GM12878 (cell line): ENCODE measurements around the gene SCAMP1. TPM values are rescaled to one million over a fixed set of nuclear protein-coding genes. Genes with fewer than 3 reads are reported as not detected.

Source experiments
- ATAC-seq: fragments of 200-7000 bp; cut with Tn5 transposase; 3 replicates; pipeline ENCODE4 v1.9.1; 2020; ENCODE audit warnings: mild to moderate bottlenecking, moderate library complexity
- BruUV-seq: library from RNA; stranded (reverse); fragments of 400-500 nt; replicated peaks from 2 replicates; lab custom pipeline; 2021; lab: Mats Ljungman, UMichigan
- CTCF ChIA-PET: fragments of 300-600 bp; sonication (Branson Sonifier 250); formaldehyde crosslinking; extraction: SDS; loops from one replicate; lab custom pipeline; 2021; ENCODE audit warnings: inconsistent platforms; lab: Yijun Ruan, JAX
- POLR2A ChIA-PET: fragments of 350-600 bp; formaldehyde crosslinking; extraction: SDS; loops from one replicate; lab custom pipeline; 2021; ENCODE audit warnings: inconsistent platforms; lab: Charles Lee
- RAD21 ChIA-PET: fragments of 300-600 bp; sonication (Branson Sonifier 250); formaldehyde crosslinking; loops from one replicate; lab custom pipeline; 2023; ENCODE audit warnings: antibody characterized with exemption; ENCODE audit not compliant: unreplicated experiment; lab: Charles Lee
- SMC1A ChIA-PET: fragments of 300-600 bp; sonication (Branson Sonifier 250); formaldehyde crosslinking; loops from one replicate; lab custom pipeline; 2023; ENCODE audit not compliant: unreplicated experiment, uncharacterized antibody; lab: Charles Lee
- DNase-seq: peaks from one replicate; pipeline ENCODE4 v3.0.0-alpha.2; 2011; ENCODE audit warnings: low read depth, low spot score
- FAIRE-seq: peaks from 3 replicates; lab custom pipeline; 2011; peaks lifted over from hg19 to GRCh38; lab: Jason Lieb, UNC
- H2AFZ ChIP-seq: 2 replicates; pipeline ENCODE4 v1.6.0; 2011; ENCODE audit warnings: low read depth, low read length, control low read depth; ENCODE audit not compliant: control insufficient read depth
- H3K27ac ChIP-seq: 2 replicates; pipeline ENCODE4 v1.5.1; 2011; ENCODE audit warnings: control low read depth; ENCODE audit not compliant: control insufficient read depth, insufficient read depth
- H3K27me3 ChIP-seq, 2 experiments: replicated peaks in 1 of 2; 2 replicates each; pipeline versions ENCODE4 v1.6.0 to v1.6.1; 2011; ENCODE audit warnings: low read length in 1 of 2; ENCODE audit not compliant: control insufficient read depth in 2 of 2, insufficient read depth in 2 of 2
- H3K36me3 ChIP-seq, 2 experiments: 2 replicates each; pipeline ENCODE4 v1.5.1; 2011; ENCODE audit warnings: low read length in 1 of 2; ENCODE audit not compliant: control insufficient read depth in 2 of 2, insufficient read depth in 2 of 2
- H3K4me1 ChIP-seq: 2 replicates; pipeline ENCODE4 v1.6.1; 2011; ENCODE audit warnings: mild to moderate bottlenecking, low read length, moderate library complexity, mixed read lengths; ENCODE audit not compliant: control insufficient read depth, insufficient read depth
- H3K4me2 ChIP-seq: 2 replicates; pipeline ENCODE4 v1.6.0; 2011; ENCODE audit warnings: control low read depth; ENCODE audit not compliant: control insufficient read depth, insufficient read depth
- H3K4me3 ChIP-seq: fragments of 200-600 bp; sonication (generic); 2 replicates; pipeline ENCODE4 v1.5.1; 2016
- H3K79me2 ChIP-seq: 2 replicates; pipeline ENCODE4 v1.6.0; 2011; ENCODE audit warnings: low read length; ENCODE audit not compliant: control insufficient read depth, insufficient read depth
- H3K9ac ChIP-seq: 2 replicates; pipeline ENCODE4 v1.8.0; 2011; ENCODE audit warnings: low read length, control low read depth, mixed read lengths; ENCODE audit not compliant: control insufficient read depth, insufficient read depth
- H3K9me3 ChIP-seq: replicated peaks from 3 replicates; pipeline ENCODE4 v1.5.1; 2011; ENCODE audit warnings: mild to moderate bottlenecking, low read length; ENCODE audit not compliant: control insufficient read depth, insufficient read depth
- H4K20me1 ChIP-seq: 2 replicates; pipeline ENCODE4 v1.6.0; 2011; ENCODE audit not compliant: control insufficient read depth, insufficient read depth
- CREB1 ChIP-seq: IDR thresholded peaks from 2 replicates; pipeline ENCODE4 v1.6.1; 2012; ENCODE audit warnings: low read depth, mild to moderate bottlenecking, inconsistent platforms
- GABPA ChIP-seq: IDR thresholded peaks from 2 replicates; pipeline ENCODE4 v1.6.1; 2014; ENCODE audit warnings: antibody characterized with exemption, low read depth, mild to moderate bottlenecking, inconsistent platforms
- GATAD2B ChIP-seq: fragments of 450-650 bp; conservative IDR thresholded peaks from 2 replicates; pipeline ENCODE4 v1.6.1; 2017; ENCODE audit warnings: low read depth, mild to moderate bottlenecking, moderate library complexity
- RBBP5 ChIP-seq: fragments of 200-600 bp; sonication (generic); conservative IDR thresholded peaks from 2 replicates; pipeline ENCODE4 v1.6.1; 2016
- RELB ChIP-seq: fragments of 450-650 bp; IDR thresholded peaks from 2 replicates; pipeline ENCODE4 v1.6.1; 2017; ENCODE audit warnings: low read depth, mild to moderate bottlenecking, moderate library complexity
- SUZ12 ChIP-seq: fragments of 200-600 bp; sonication (generic); IDR thresholded peaks from one replicate; pipeline ENCODE4 v1.6.1; 2018; ENCODE audit warnings: antibody characterized with exemption, mild to moderate bottlenecking; ENCODE audit not compliant: unreplicated experiment
- TARDBP ChIP-seq: IDR thresholded peaks from 2 replicates; pipeline ENCODE4 v1.6.1; 2016; ENCODE audit warnings: borderline replicate concordance
- TCF7 ChIP-seq: IDR thresholded peaks from 2 replicates; pipeline ENCODE4 v1.6.1; 2014; ENCODE audit warnings: antibody characterized with exemption, borderline replicate concordance
- ZNF384 ChIP-seq: IDR thresholded peaks from 2 replicates; pipeline ENCODE4 v1.6.1; 2012; ENCODE audit warnings: low read depth, mild to moderate bottlenecking, low read length, improper control_type of control experiment, borderline replicate concordance
- in situ Hi-C: fragments of 300-500 bp; cut with MboI; formaldehyde crosslinking; loops from 9 replicates; pipeline ENCODE4 v1.14.3; 2018; ENCODE audit warnings: mixed read lengths
- intact Hi-C: fragments of 100-400 bp; cut with micrococcal nuclease; formaldehyde crosslinking; loops from one replicate; pipeline ENCODE4 v1.14.2; 2022; ENCODE audit not compliant: unreplicated experiment
- polyA plus RNA-seq, 11 experiments: library from polyadenylated mRNA; depleted of rRNA in 4 of 11; unstranded in 6 of 11; stranded (reverse) in 5 of 11; fragments of >200 nt; fragmentation: Nextera tagmentation in 4 of 11; fragmentation: Illumina TruSeq in 1 of 11; extraction: Ambion mirVana in 4 of 11; extraction: Trizol in 1 of 11; gene quantifications; 1 replicate in 1 of 11; 2 replicates in 10 of 11; pipeline versions ENCODE4 v1.2.1 to v1.2.3, GENCODE V29; 2011 to 2016; ENCODE audit warnings: inconsistent platforms in 2 of 11, missing spikeins in 2 of 11, low read depth in 1 of 11
- total RNA-seq, 4 experiments: library from RNA; depleted of rRNA in 3 of 4; stranded (reverse); fragments of >200 nt in 3 of 4; fragmentation: Illumina TruSeq in 1 of 4; extraction: Trizol in 1 of 4; gene quantifications; 2 replicates each; pipeline versions ENCODE4 v1.2.1 to v1.2.3, GENCODE V29; 2013 to 2021

The SCAMP1 gene
- total and polyA plus RNA-seq, 10 of the 15 experiments (the other 5 are each of a cell fraction or from before 2014, with no cell fraction given): 6.4 to 27.9 (median 20.0) TPM

DNA sequence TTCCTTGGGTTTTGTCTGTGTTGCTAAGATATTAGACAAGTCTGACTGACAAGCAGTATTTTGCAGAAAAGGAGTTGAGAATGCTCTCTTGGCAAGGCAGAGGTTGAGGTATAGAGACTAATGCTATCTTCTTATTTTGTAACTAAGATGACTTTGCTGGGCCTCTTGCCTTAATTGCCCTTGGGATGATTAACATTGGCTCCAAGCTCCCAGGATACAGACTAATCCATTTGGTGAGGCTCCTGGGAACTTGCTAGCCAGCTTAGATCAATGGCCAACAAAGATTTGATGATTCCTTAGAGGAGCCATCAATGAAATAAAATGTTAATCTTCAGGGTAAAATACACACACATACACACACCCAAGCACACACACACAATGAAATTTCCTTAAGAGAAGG lies 37.2 kb upstream of the SCAMP1 start:
- no TSS peak for BruUV-seq
- DNase-seq (no peak), FAIRE-seq (no peak), ATAC-seq (no peak)
- Histone ChIP-seq H3K27ac (no peak overlapping the region), H3K79me2 (no peaks in the 10 kb centered on the region), H3K9ac (no peak overlapping the region), H4K20me1 (no peaks in the 10 kb centered on the region), H3K4me2 (no peak overlapping the region), H2AFZ (no peak overlapping the region), H3K9me3 (no peaks in the 10 kb centered on the region), H3K36me3 (no peaks in the 10 kb centered on the region), H3K4me1 (no peaks in the 10 kb centered on the region), H3K4me3 (no peak overlapping the region), H3K27me3 (no peaks in the 10 kb centered on the region)
- RAD21 ChIA-PET: interaction anchor here (0.6 kb wide), 1 partner anchor 593 kb away, joined by 3 read pairs; no protein-coding TSS in a partner anchor
- CTCF ChIA-PET: no interaction called here
- POLR2A ChIA-PET: no interaction called here
- in situ Hi-C loops: no loop called here
- intact Hi-C loops: loop anchor here (5.0 kb wide), 1 partner anchor 144 kb away; no protein-coding TSS in a partner anchor
- SMC1A ChIA-PET: no interaction called here
- TF ChIP-seq RELB (no peak), ZNF384 (no peak), TARDBP (no peak), TCF7 (no peak), GABPA (no peak), GATAD2B (no peak), RBBP5 (no peak), SUZ12 (no peak), CREB1 (no peak)
